Colon (tissue), 2 donors: Measurements from ENCODE around the gene RAI1.
"Not testable (repeated sequence)": the region's sequence is repeated elsewhere in the genome, so short reads cannot be mapped to it uniquely, and the experiment has no call there.

Experiments
- FAIRE-seq: peaks from 2 replicates; lab custom pipeline; 2012; peaks lifted over from hg19 to GRCh38; lab: Jason Lieb, UNC
- donor health status: control.
- donor health status: control.

RAI1 gene

DNA sequence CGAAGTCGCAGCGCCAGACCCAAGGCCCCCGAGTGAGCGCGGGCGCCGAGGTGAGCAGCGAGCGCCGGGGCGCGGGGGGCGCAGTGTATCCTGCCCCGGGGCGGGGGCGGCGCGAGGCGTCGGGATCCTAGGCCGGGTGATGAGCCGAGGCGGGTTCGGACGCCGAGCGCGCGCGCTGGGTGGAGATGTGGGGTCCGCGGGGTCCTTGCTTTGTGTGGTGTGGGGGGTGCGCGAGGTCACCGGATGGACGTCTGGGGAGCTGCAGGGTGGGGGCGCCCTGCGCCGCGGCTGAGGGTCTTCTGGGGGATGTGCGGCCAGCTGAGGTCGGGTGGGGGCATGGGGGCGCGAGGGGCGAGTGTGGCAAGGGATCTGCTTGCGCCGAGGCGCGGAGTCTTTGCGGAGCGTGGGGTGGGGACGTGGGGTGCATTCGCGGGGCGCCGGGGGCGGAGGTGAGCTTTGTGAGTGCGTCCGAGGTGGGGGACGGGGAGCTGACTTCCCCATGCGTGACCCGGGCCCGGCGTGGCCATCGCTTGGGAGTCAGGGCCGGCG lies 560 bp downstream of the RAI1 start:
- no peak for FAIRE-seq

DNA sequence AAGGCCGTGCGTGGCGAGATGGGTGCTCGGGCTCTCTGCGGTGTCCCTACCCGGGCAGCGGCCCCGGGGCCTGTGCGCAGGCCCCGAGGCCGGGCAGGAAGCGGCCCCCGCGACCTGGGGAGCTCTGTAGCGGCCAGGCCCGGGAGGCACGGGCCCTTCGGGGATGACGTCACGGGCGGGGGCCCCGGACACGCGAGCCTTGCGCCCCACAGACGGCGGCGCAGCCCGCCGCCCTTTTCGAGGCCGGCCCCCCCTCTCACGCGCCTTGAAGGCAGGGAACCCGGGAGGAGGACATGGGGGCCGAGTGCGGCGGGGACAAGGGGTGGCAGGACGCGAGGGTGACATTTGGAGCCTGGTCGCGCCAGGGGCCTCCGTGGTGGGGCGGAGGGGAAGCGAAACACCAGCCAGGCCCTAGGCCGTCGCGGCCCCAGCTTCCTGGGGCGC lies 1.1 kb downstream of the RAI1 start:
- FAIRE-seq = no peak

GRCh38 chr17:17682737-17683680 lies 1.8 kb downstream of the RAI1 start:
- FAIRE-seq = no peak

GRCh38 chr17:17683710-17684365 lies 2.6 kb downstream of the RAI1 start:
- no peak for FAIRE-seq

DNA sequence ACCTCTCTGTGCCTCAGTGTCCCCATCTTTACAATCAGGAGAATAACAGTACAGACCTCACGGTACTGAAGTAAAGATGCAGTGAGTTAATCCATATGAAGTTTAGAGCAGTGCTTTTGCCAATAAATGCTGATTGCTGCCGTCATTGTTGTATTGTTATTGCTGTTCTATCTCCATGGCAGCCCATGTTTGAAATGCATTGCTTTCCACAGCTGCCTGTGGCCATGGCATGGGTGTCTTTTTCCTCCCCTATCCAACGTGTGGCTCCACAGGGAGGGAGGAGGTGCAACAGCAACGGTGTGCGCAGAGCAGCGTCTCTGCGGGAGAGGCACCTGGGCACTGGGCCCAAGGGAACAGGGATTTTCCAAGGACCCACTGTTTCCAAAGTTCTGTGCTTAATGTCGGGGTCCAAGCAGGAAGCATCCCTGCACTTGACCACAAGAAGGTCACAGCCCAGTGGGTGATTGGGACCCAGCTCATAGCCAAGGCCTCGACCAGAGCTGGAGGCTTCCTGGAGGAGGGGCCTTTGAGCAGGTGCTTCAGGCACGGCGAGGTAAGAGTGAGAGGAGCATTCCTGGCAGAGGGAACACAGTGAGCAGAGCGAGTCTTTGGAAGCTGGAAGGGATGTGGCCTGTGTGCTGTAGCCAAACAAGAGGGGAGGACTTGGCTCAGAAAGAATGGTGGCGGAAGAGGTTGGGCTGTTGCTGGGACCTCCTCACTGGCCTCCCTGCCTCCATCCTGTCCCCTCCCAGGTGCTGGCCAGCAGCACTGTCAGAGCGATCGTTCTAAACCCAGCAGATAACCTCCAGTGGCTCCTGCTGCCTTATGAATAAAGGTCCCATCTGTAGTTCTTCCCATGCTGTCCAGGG lies 3.9 kb downstream of the RAI1 start:
- no peak for FAIRE-seq

DNA sequence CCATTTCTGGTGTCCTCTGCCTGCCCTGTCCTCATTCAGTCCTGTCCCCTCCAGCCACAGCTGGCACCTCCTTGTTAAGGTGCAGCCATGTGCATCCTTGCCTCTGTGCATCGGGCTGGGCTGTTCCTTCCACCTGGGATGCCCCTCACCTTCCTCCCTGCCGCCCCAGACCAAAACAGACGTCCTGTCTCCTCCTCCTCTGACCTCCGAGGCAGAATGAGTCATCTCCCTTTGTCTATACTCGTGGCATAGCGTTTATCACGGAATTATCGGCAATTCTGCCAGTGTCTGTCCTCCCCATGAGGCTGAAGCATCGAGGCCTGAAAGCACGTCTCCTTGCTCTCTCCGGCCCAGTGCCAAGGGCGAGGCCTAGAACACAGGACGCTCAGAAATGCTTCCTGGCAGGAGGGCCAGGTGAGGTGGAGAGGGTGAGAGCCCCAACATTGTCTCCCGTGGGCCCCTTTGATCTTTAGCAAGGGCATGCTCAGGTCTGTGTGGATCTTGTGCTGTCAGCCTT lies 4.6 kb downstream of the RAI1 start:
- FAIRE-seq = no peak

- FAIRE-seq = no peak
Observed at GRCh38 chr17:17689312-17689711, 8.1 kb downstream of the RAI1 start.

DNA sequence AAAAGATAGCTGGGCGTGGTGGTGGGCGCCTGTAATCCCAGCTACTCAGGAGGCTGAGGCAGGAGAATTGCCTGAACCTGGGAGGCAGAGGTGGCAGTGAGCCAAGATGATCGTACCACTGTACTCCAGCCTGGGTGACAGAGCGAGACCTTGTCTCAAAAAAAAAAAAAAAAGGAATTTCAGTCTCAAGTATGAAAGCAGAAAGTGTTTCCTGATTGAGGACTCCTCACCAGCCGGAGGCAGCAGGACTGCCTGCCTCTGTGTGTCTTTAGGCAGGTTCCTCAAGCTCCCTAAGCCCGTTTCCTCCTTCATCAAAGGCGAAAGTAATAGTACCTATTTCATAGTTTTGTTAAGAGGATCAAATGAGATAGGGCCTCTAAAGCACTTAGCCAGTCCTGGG lies 9.0 kb downstream of the RAI1 start:
- not testable (repeated sequence) for FAIRE-seq

DNA sequence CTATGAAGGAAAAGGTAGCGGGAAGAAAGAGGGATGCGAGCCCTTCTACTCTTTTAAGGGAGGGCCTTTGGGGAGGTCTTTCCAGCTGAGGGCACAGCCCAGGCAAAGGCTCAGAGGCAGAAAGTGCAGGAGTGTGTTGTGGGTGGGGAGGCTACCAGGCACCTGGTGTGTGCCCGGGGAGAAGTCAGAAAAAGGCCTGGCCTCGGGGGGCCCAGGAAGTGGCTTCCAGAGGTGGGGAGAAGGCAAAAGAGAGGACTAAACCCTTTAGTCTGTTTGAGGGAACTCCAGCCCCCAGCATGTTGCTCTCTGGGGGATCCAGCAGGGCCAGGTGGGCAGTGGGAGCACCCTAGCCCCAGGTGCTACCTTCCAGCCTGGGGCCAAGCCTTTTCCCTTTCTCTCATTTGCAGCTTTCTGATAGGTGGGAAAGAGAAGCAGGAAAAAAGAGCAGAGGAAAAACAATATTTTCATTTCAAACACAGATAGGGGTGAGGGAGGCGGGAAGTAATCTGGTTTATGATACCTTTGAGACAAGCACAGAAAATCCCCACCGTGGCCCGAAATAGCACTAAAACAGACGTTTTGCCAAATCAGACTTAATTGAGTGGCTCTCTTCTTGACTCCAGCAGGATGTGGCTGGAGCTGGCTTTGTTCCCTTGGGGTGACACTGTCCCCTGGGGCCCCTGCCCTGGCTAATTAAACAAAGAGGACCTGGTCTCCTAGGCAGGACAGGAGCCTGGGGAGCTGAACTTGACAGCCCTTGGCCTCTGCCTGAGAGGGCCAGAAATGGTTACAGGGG lies 10.4 kb downstream of the RAI1 start:
- no peak for FAIRE-seq

- FAIRE-seq = no peak
Observed at GRCh38 chr17:17692353-17693252, 11.3 kb downstream of the RAI1 start.

- no peak for FAIRE-seq
Observed at GRCh38 chr17:17693253-17694168, 12.3 kb downstream of the RAI1 start.

GRCh38 chr17:17694169-17695081 lies 13.2 kb downstream of the RAI1 start:
- FAIRE-seq = no peak

- FAIRE-seq = no peak
Observed at GRCh38 chr17:17696085-17696484, 14.8 kb downstream of the RAI1 start.

GRCh38 chr17:17696882-17697633 lies 15.8 kb downstream of the RAI1 start:
- FAIRE-seq = no peak

GRCh38 chr17:17698371-17698770 lies 17.1 kb downstream of the RAI1 start:
- FAIRE-seq = no peak

DNA sequence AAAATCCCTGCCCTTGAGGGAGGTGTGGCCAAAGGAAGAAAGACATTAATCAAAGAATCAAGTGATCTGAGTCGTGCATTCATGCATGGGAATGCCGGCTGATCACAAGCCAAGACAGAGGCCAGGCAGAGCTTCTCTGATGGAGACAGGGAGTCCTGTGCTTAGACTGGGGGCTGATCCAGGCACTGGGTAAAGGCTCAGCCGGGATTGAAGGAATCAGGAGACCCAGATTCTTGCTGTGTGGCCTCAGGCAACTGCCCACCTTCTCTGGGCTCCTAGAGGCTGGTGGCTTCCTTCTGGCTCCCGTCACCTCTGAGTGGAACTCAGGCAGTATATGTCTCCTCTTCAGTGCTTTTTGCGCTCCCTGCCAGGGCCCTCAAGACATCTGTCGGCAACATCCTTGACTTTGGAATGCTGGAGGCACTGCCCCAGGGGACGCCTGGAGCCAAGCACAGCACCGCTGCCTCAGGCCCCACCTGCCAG lies 17.7 kb downstream of the RAI1 start:
- FAIRE-seq = no peak

GRCh38 chr17:17699491-17699890 lies 18.2 kb downstream of the RAI1 start:
- FAIRE-seq = no peak
